Gastroesophageal sphincter (tissue), 4 donors: ENCODE data around the gene SOX5. TPM values are rescaled to one million over a fixed set of nuclear protein-coding genes. Genes with fewer than 3 reads are reported as not detected.
"Not testable (repeated sequence)": the region's sequence is repeated elsewhere in the genome, so short reads cannot be mapped to it uniquely, and the experiment has no call there.

Experiments used
- ATAC-seq: fragments of 150-250 bp; one replicate; pipeline ENCODE4 v1.9.1; 2016; ENCODE audit warnings: mild to moderate bottlenecking, moderate library complexity
- H3K27ac ChIP-seq, 4 donors: fragments of 200-600 bp; sonication (generic) in 3 of 4; 1 replicate in 3 of 4; 2 replicates in 1 of 4; pipeline ENCODE4 v1.5.1; 2016 to 2019
- H3K27me3 ChIP-seq: fragments of 200-600 bp; sonication (generic); one replicate; pipeline ENCODE4 v1.5.1; 2019
- H3K36me3 ChIP-seq, 2 donors: fragments of 200-600 bp; sonication (generic); one replicate each; pipeline ENCODE4 v1.5.1; 2019; ENCODE audit warnings: control low read depth in 1 of 2
- H3K4me1 ChIP-seq, 3 donors: fragments of 200-600 bp; sonication (generic); 1 replicate in 2 of 3; 2 replicates in 1 of 3; pipeline ENCODE4 v1.5.1; 2016 to 2019; ENCODE audit warnings: control low read depth in 2 of 3
- H3K4me3 ChIP-seq, 2 donors: fragments of 200-600 bp; sonication (generic); one replicate each; pipeline ENCODE4 v1.5.1; 2019; ENCODE audit warnings: mild to moderate bottlenecking in 1 of 2, moderate library complexity in 1 of 2
- H3K9me3 ChIP-seq, 3 donors: fragments of 200-600 bp; sonication (generic); one replicate each; pipeline ENCODE4 v1.5.1; 2017 to 2019; ENCODE audit warnings: control low read depth in 2 of 3
- EP300 ChIP-seq: sonication (generic); formaldehyde crosslinking; IDR thresholded peaks from one replicate; pipeline ENCODE4 v1.6.1; 2017; ENCODE audit warnings: antibody characterized with exemption, mild to moderate bottlenecking
- POLR2A ChIP-seq, 2 donors: fragments of 450-650 bp; IDR thresholded peaks; one replicate each; pipeline ENCODE4 v1.6.1; 2017; ENCODE audit warnings: antibody characterized with exemption in 2 of 2, mild to moderate bottlenecking in 2 of 2, moderate library complexity in 1 of 2
- POLR2AphosphoS5 ChIP-seq: sonication (generic); formaldehyde crosslinking; IDR thresholded peaks from one replicate; pipeline ENCODE4 v1.6.1; 2017; ENCODE audit warnings: antibody characterized with exemption
- WGBS, 2 donors: methylation state at CpG; one replicate each; pipeline ENCODE4 v1.1.5; 2018; ENCODE audit warnings: low coverage in 1 of 2; 5-methylcytosine and 5-hydroxymethylcytosine counted together
- total RNA-seq, 4 donors: library from RNA; depleted of rRNA; stranded (reverse); fragments of >200 nt; gene quantifications; one replicate each; pipeline ENCODE4 v1.1.0, GENCODE V29; 2016
- TF ChIP-seq, protein P1 (sequence below), 4 experiments: fragments of 200-600 bp in 2 of 4; fragments of 450-650 bp in 2 of 4; sonication (generic) in 1 of 4; IDR thresholded peaks; one replicate each; pipeline ENCODE4 v1.5.1; 2017 to 2019; ENCODE audit warnings: antibody characterized with exemption in 4 of 4, mild to moderate bottlenecking in 2 of 4, moderate library complexity in 2 of 4

Gene SOX5
- total RNA-seq, 4 donors from 2014 or later, result 4.9 to 69.9 (median 18.1) TPM

GRCh38 chr12:23533699-23534098 lies 415.8 kb downstream of the SOX5 start:
- no peak for TF ChIP-seq POLR2A (IDR thresholded peaks at IDR 0.05)
- TF ChIP-seq, protein P1, sequence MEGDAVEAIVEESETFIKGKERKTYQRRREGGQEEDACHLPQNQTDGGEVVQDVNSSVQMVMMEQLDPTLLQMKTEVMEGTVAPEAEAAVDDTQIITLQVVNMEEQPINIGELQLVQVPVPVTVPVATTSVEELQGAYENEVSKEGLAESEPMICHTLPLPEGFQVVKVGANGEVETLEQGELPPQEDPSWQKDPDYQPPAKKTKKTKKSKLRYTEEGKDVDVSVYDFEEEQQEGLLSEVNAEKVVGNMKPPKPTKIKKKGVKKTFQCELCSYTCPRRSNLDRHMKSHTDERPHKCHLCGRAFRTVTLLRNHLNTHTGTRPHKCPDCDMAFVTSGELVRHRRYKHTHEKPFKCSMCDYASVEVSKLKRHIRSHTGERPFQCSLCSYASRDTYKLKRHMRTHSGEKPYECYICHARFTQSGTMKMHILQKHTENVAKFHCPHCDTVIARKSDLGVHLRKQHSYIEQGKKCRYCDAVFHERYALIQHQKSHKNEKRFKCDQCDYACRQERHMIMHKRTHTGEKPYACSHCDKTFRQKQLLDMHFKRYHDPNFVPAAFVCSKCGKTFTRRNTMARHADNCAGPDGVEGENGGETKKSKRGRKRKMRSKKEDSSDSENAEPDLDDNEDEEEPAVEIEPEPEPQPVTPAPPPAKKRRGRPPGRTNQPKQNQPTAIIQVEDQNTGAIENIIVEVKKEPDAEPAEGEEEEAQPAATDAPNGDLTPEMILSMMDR (IDR thresholded peaks at IDR 0.05), result no peak
- no peak for TF ChIP-seq EP300
- no peak for TF ChIP-seq POLR2AphosphoS5

DNA sequence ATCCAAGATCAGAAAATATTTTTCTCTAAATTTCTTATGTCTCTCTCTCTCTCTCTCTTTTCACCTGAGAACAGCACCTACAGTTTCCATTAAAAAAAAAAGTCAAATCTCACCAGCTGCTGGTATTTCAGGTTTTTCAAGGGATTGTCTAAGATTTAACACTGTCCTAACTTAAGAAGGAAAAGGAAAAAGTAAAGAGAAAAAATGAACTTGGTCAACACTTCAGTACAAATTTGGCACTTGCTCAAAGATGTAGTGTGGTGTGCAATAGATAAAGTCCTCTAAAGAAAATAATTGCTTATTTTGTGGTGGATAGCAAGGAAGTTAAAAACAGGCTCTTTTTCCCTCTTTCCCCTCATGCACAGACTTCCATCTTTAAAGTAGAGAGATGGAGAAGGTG lies 416.2 kb downstream of the SOX5 start:
- H3K4me1 ChIP-seq, result no peaks in the 10 kb centered on the region
- TF ChIP-seq EP300 (no peak), POLR2AphosphoS5 (no peak), POLR2A (IDR thresholded peaks at IDR 0.05) (no peak)
- TF ChIP-seq, protein P1 (IDR thresholded peaks at IDR 0.05), result no peak
- no peaks in the 10 kb centered on the region for H3K27me3 ChIP-seq
- no peak overlapping the region for H3K27ac ChIP-seq
- no peaks in the 10 kb centered on the region for H3K9me3 ChIP-seq
- no peak for ATAC-seq
- peaks cover 0 to 12% of the 10 kb centered on the region in 2 donors for H3K36me3 ChIP-seq
- H3K4me3 ChIP-seq, result no peak overlapping the region

More at GRCh38 chr12:23533699-23534098, 415.8 kb downstream of the SOX5 start:
- H3K4me3 ChIP-seq, result no peak overlapping the region
- ATAC-seq, result no peak
- H3K9me3 ChIP-seq, result no peaks in the 10 kb centered on the region
- 88% methylated on average over 1 of the region's 1 CpG for WGBS, 2 donors
- H3K27me3 ChIP-seq, result no peaks in the 10 kb centered on the region
- peaks cover 0 to 12% of the 10 kb centered on the region in 2 donors for H3K36me3 ChIP-seq
- no peaks in the 10 kb centered on the region for H3K4me1 ChIP-seq
- no peak overlapping the region for H3K27ac ChIP-seq

DNA sequence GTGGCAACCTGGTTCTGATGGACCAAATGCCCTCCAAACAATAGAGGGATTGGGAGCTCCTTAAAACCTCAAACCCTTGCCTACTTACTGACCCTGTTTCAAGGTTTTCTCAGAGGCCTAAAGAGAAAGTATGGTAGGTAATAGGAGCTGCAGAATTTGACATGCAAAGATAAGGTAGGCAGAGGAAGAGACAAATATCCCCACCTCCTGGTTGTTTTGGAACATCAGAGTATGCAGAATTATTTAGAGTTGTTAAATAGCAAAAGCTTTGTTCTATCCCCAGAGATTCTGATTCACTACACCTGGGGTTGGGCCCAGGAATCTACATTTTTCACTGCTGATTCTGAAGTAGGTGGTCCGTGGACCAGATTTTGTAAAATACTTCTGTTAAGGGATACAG lies 421.2 kb downstream of the SOX5 start:
- no peak overlapping the region for H3K27ac ChIP-seq
- TF ChIP-seq EP300 (no peak), POLR2A (IDR thresholded peaks at IDR 0.05) (no peak), POLR2AphosphoS5 (no peak)
- TF ChIP-seq, protein P1 (IDR thresholded peaks at IDR 0.05), result no peak

DNA sequence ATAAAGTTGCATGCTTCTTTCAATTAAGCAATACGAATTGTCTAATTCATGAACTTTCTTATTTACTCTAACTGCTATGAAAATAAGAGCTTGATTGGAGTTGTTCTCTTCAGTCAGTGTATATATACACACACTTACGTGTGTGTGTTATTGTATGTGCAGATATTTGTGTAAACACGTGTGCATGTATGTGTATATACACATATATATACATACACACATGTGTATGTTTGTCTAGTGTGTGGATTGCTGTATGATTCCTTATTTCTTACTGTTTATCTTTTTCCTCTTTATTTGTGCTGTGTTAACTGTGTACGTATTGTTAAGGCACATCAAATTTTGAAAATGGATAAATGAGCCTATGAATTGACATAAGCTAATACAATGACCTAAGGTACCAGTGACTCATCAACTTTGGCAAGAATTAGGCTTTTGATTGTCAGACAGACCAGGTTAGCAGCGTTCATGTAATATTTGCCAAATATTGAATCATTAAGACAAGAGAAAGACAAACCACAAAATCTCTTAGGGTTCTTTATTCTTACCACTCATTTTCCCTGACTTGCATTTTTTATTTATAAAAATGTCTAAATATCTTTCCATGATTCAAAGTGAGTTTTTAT lies 423.9 kb downstream of the SOX5 start:
- WGBS, 2 donors, result 76 to 80% methylated on average over 5 of the region's 5 CpGs
- no peak for ATAC-seq
- Histone ChIP-seq H3K9me3 (peaks cover 0 to 7% (median 0%) of the 10 kb centered on the region in 3 donors), H3K27me3 (no peaks in the 10 kb centered on the region), H3K4me3 (no peak overlapping the region), H3K36me3 (no peaks in the 10 kb centered on the region), H3K27ac (no peak overlapping the region), H3K4me1 (no peaks in the 10 kb centered on the region)
- no peak for TF ChIP-seq POLR2A (IDR thresholded peaks at IDR 0.05)
- no peak for TF ChIP-seq POLR2AphosphoS5
- TF ChIP-seq EP300, result no peak
- TF ChIP-seq, protein P1 (IDR thresholded peaks at IDR 0.05), result no peak

More for the DNA sequence above, 421.2 kb downstream of the SOX5 start:
- Histone ChIP-seq H3K27me3 (no peaks in the 10 kb centered on the region), H3K9me3 (peaks cover 0 to 7% (median 0%) of the 10 kb centered on the region in 3 donors), H3K4me3 (no peak overlapping the region), H3K4me1 (no peaks in the 10 kb centered on the region), H3K36me3 (no peaks in the 10 kb centered on the region)
- ATAC-seq, result no peak
- 100% methylated on average over 1 of the region's 1 CpG for WGBS, 2 donors

GRCh38 chr12:23523339-23523738 lies 426.1 kb downstream of the SOX5 start:
- TF ChIP-seq POLR2AphosphoS5 (no peak), POLR2A (IDR thresholded peaks at IDR 0.05) (no peak), EP300 (no peak)
- TF ChIP-seq, protein P1 (IDR thresholded peaks at IDR 0.05), result no peak
- Histone ChIP-seq H3K4me3 (no peak overlapping the region), H3K9me3 (peaks cover 0 to 7% (median 0%) of the 10 kb centered on the region in 3 donors), H3K4me1 (no peaks in the 10 kb centered on the region), H3K27ac (no peak overlapping the region), H3K36me3 (no peaks in the 10 kb centered on the region), H3K27me3 (no peaks in the 10 kb centered on the region)
- 94 to 100% methylated on average over 2 of the region's 2 CpGs for WGBS, 2 donors
- no peak for ATAC-seq

DNA sequence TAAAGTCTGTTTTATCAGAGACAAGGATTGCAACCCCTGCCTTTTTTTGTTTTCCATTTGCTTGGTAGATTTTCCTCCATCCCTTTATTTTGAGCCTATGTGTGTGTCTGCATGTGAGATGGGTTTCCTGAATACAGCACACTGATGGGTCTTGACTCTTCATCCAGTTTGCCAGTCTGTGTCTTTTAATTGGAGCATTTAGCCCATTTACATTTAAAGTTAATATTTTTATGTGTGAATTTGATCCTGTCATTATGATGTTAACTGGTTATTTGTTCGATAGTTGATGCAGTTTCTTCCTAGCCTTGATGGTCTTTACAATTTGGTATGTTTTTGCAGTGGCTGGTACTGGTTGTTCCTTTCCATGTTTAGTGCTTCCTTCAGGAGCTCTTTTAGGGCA lies 430.0 kb downstream of the SOX5 start:
- not testable (repeated sequence) for H3K27ac ChIP-seq, H3K9me3 ChIP-seq, H3K4me1 ChIP-seq, H3K4me3 ChIP-seq, H3K36me3 ChIP-seq, H3K27me3 ChIP-seq, ATAC-seq
- 78 to 100% methylated on average over 1 of the region's 1 CpG for WGBS, 2 donors

DNA sequence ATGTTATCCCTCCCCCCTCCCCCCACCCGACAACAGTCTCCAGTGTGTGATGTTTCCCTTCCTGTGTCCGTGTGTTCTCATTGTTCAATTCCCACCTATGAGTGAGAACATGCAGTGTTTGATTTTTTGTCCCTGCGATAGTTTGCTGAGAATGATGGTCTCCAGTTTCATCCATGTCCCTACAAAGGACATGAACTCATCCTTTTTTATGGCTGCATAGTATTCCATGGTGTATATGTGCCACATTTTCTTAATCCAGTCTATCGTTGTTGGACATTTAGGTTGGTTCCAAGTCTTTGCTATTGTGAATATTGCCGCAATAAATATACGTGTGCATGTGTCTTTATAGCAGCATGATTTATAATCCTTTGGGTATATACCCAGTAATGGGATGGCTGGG lies 433.7 kb downstream of the SOX5 start:
- H3K9me3 ChIP-seq, result peaks cover 0 to 14% (median 0%) of the 10 kb centered on the region in 3 donors
- H3K4me3 ChIP-seq, H3K27me3 ChIP-seq, H3K27ac ChIP-seq, ATAC-seq, H3K4me1 ChIP-seq, H3K36me3 ChIP-seq: not testable (repeated sequence)
- WGBS, 2 donors, result 50 to 100% methylated on average over 2 to 4 of the region's 6 CpGs
